GM08714 (cell line): ENCODE data around the gene IGFL2.
"Not testable (repeated sequence)": the region's sequence is repeated elsewhere in the genome, so short reads cannot be mapped to it uniquely, and the experiment has no call there.

Experiments
- H3K4me3 ChIP-seq: fragments of 200-500 bp; sonication (Bioruptor generic); 2 replicates; pipeline ENCODE4 v1.5.1; 2014; ENCODE audit warnings: mild to moderate bottlenecking, low read length, inconsistent platforms
- ZNF274 ChIP-seq: IDR thresholded peaks from 2 replicates; pipeline ENCODE4 v1.6.1; 2012; ENCODE audit warnings: mild to moderate bottlenecking, low read depth, low read length

IGFL2 gene

GRCh38 chr19:46191972-46192371, 43.9 kb downstream of the IGFL2 start:
- TF ChIP-seq ZNF274: no peak
- no peak overlapping the region for H3K4me3 ChIP-seq

GRCh38 chr19:46192626-46192991, 44.6 kb downstream of the IGFL2 start:
- H3K4me3 ChIP-seq: not testable (repeated sequence)

GRCh38 chr19:46192992-46193650, 45.1 kb downstream of the IGFL2 start:
- no peak for TF ChIP-seq ZNF274
- no peak overlapping the region for H3K4me3 ChIP-seq

DNA sequence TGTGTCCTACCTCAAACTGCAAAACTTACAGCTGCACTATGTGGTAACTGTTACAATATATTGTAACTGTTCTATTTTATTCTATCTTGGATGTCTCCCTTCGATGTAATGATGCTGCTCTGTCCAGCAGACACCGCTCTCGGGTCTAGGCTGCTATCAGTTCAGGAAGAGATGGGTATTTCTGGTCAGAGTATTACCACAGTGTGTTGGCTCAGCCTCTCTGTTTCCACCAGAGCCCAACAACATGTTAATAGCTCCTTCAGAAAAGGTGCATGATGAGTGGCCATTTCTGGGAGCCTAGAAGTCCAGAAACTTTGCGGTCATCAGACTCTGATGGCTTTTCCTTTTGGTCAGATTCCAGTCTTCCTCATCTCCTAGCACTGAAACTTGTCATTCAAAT, 45.6 kb downstream of the IGFL2 start:
- no peak for TF ChIP-seq ZNF274
- no peak overlapping the region for H3K4me3 ChIP-seq

- TF ChIP-seq ZNF274: no peak
- H3K4me3 ChIP-seq: no peak overlapping the region
Measured at GRCh38 chr19:46195104-46195503, 47.1 kb downstream of the IGFL2 start.

DNA sequence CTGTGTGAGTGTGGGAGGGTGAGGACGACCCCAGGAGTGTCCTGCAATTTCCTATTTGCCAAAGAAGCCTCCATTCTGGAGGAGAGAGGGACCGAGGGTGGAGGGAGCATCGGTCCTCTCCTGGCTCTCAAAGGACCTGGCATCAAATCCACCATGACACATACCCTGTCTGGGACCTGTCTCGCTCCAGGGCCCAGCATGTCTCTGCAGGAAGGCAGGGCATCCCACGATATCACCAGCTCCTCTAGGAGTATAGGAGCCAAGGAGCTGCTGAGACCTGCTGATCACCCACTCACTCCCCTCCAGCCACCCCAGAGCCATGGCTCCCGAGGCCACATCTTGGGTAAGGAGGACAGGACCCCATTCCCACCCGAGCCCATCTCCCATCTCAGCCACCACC, 47.9 kb downstream of the IGFL2 start:
- not testable (repeated sequence) for H3K4me3 ChIP-seq

DNA sequence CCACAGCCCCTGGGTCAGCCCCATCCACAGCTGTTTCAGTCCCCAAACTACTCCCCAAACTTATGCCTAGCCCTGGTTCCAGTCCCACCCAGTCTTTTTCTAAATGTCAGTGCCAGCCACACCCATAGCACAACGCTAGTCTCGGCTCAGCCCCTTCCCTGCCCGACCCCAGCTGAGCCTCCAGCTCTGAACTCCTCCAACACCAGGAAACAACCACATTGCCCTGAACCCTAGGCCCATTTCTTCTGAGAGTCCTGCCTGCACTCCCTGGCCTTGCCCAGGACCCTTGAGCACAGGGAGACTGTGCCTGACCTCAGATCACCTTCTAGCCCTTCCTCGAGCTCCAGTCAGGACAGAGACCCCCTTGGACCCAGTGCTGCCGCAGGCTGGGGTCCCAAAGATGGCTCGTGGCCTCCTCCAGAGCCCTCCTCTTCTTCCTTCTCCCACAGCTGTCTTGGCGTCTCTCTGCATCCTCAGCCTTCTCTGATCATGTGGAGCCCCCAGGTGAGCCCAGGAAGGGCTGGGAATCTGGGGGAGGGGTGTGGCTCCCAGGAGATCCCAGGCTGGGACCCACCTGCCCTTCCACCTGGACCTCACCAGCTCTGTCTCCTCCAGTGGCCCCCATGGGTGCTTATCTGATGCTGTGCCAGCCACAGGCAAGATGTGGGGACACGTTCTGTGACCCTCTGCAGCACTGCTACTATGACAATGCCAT, 48.5 kb downstream of the IGFL2 start:
- TF ChIP-seq ZNF274: no peak
- no peak overlapping the region for H3K4me3 ChIP-seq

GRCh38 chr19:46197314-46198070, 49.5 kb downstream of the IGFL2 start:
- no peak for TF ChIP-seq ZNF274

DNA sequence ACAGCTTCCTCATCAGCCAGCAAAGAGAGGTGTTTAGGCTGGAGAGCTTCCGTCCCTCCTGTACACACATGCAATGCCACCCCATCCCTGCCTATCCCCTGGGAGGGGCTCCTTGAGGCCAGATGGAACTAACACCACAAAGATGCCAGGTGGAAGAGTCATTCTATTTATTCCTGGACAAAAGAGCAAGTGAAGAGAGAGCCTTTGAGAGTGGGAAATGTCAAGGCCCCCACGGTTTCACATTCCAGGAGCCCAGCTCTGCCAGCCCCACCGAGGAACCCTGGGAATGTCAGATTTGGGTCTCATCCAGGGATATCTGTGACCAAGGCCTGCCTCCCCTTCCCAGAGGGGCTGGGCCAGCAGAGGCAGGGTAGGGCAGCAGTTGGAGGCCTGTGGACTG, 50.7 kb downstream of the IGFL2 start:
- no peak overlapping the region for H3K4me3 ChIP-seq
- TF ChIP-seq ZNF274: no peak

More at GRCh38 chr19:46197314-46198070, 49.5 kb downstream of the IGFL2 start:
- no peak overlapping the region for H3K4me3 ChIP-seq

DNA sequence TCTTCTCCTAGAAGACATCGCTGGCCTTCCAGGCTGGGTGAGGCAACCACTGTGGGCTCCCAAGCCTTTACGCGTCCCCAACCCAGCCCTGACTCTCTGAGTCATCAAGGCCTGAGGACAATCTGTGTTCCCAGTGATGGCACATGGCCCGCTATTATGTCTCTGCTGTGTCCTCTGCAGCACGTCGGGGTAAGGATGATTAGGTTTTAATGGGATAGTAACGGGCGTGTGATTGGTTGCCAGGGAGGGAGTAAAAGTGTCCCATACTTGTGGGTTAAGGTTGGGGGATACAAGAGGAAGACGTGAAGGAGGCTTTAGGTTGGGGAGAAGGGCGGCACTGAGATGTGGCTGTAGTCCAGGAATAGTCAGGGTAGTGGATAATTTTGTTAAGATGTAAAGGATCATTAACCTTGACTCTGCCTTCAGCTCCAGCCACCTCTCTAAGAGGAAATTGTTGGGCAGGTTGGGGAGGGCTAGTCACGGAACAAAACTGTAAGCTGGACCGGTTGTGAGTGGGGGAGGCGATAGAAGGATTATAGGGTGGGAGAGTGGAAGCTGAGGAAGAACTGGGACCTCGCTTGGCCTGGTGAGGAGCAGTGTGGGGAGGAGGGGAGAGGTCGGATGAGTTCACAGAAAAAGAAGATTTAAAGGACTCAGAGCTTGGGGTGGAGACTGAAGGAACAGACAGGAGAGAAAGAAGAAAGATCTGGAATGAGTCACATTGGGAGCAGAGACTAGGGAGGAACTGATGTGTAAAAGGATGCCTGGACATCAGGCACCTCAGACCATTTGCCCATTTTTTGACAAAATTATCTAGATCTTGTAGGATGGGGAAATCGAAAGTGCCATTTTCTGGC, 53.6 kb downstream of the IGFL2 start:
- no peak overlapping the region for H3K4me3 ChIP-seq
- no peak for TF ChIP-seq ZNF274

DNA sequence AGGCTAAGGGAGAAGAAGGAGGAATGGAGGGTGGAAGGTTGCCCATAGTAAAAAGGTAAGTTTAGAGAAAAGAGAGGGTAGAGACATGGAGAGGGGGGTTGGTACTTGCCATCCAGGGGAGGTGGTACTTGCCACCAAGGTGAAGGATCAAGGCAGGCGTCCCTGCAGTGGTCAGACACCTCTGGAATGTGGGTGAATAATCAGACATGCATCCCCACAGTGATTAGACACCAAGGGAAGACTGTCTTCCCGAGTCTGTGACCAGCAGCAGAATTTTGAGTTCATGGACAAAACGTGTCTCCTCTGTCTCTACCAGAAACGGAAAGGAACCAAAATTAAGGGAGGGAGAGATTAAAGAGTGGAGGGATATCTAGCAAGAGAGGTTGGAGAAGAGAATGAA, 54.4 kb downstream of the IGFL2 start:
- H3K4me3 ChIP-seq: no peak overlapping the region
- no peak for TF ChIP-seq ZNF274

DNA sequence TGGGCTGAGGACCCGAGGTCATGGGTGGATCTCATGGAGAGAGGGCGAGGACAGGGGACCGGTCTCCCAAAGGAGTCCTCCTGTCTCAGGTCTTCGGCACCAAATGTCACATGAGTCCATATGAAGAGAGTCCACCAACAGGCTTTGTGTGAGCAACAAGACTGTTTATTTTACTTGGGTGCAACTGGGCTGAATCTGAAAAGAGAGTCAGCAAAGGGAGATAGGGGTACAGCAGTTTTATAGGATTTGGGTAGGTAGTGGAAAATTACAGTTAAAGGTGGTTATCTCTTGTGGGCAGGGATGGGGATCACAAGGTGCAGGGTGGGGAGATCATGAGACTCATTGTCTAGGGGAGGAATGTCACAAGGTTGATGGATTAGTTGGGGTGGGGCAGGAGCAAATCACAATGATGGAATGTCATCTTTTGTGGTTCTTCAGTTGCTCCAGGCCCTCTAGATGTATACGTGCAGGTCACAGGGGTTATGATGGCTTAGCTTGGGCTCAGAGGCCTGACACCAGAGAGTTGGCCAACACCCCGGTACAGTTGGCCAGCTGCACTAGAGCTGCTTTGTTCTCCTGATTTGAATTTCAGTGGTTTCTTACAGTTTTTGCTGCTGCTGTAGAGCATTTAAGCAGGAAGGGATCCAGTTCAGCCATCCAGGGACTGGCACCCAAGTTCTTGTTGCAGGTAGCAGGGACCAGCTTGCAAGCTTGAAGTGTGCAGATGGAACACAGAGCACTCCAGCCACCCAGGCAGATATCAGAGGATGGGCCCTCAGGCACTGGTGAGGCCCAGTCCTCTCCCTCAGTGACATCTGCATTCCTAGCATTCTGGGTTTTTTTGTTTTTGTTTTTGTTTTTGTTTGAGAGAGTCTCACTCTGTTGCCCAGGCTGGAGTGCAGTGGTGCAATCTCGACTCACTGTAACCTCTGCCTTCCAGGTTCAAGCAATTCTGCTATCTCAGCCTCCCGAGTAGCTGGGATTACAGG, 55.1 kb downstream of the IGFL2 start:
- TF ChIP-seq ZNF274: no peak
- no peak overlapping the region for H3K4me3 ChIP-seq

DNA sequence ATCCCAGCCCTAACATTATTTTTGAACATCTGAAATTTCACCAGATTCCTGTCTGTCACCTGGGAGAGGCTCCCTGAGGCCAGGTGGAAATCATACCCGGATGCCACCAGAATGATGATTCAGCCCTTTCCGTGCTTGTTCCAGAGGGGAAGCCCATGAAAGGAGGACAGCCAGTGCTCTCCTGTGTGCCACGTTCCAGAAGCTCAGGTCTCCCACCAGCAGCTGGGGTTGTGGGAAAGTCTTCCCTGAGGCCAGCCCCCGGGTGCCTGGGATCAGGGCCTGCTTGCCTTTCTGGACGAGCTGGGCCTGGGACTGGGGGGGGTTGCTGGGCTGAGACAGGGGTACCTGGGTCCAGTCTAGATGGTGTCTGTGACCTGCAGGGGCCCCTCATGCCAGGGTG, 56.0 kb downstream of the IGFL2 start:
- TF ChIP-seq ZNF274: no peak
- H3K4me3 ChIP-seq: no peak overlapping the region
